OCI-LY7 (cell line): Measurements from ENCODE around the gene NFKB1.

Source experiments
- CTCF ChIP-seq: fragments of 200-600 bp; sonication (generic); conservative IDR thresholded peaks from 2 replicates; pipeline ENCODE4 v1.5.1; 2014; ENCODE audit warnings: mild to moderate bottlenecking, antibody characterized with exemption, low read length, moderate library complexity, mixed read lengths
- EZH2phosphoT487 ChIP-seq: fragments of 200-600 bp; sonication (generic); IDR thresholded peaks from 2 replicates; pipeline ENCODE4 v1.6.1; 2018; ENCODE audit warnings: low read depth, borderline replicate concordance, mild to moderate bottlenecking, mixed run types, antibody characterized with exemption, low read length, moderate library complexity, mixed read lengths

GRCh38 chr4:102596532-102596931 lies 95.4 kb downstream of the NFKB1 start:
- TF ChIP-seq CTCF (no peak), EZH2phosphoT487 (no peak)
